Peyer's patch (tissue), 4 donors: ENCODE results near the gene E2F4. TPM values are rescaled to one million over a fixed set of nuclear protein-coding genes. Genes with fewer than 3 reads are reported as not detected.

Source experiments
- DNase-seq, 3 donors: peaks; one replicate each; pipeline ENCODE4 v3.0.0-alpha.2; 2017 to 2019
- H3K27ac ChIP-seq, 4 donors: fragments of 200-600 bp; sonication (generic); one replicate each; pipeline ENCODE4 v1.5.1; 2016 to 2019
- H3K27me3 ChIP-seq, 2 donors: fragments of 200-600 bp; sonication (generic); one replicate each; pipeline ENCODE4 v1.5.1; 2019
- H3K36me3 ChIP-seq, 3 donors: fragments of 200-600 bp; sonication (generic); one replicate each; pipeline ENCODE4 v1.5.1; 2016 to 2019
- H3K4me1 ChIP-seq, 4 donors: fragments of 200-600 bp; sonication (generic); one replicate each; pipeline ENCODE4 v1.5.1; 2016 to 2019
- H3K4me3 ChIP-seq, 4 donors: fragments of 200-600 bp; sonication (generic); 1 replicate in 3 of 4; 2 replicates in 1 of 4; pipeline ENCODE4 v1.5.1; 2016 to 2019; ENCODE audit warnings: mild to moderate bottlenecking in 1 of 4
- H3K9me3 ChIP-seq, 4 donors: fragments of 200-600 bp; sonication (generic); one replicate each; pipeline ENCODE4 v1.5.1; 2016 to 2019; ENCODE audit warnings: mild to moderate bottlenecking in 1 of 4
- CTCF ChIP-seq, 6 experiments: fragments of 450-650 bp in 4 of 6; fragments of 200-600 bp in 2 of 6; sonication (generic) in 1 of 6; IDR thresholded peaks; one replicate each; pipeline ENCODE4 v1.5.1; 2017 to 2019; ENCODE audit warnings: antibody characterized with exemption in 6 of 6, mild to moderate bottlenecking in 3 of 6, moderate library complexity in 1 of 6
- POLR2A ChIP-seq, 2 donors: fragments of 450-650 bp; IDR thresholded peaks; one replicate each; pipeline ENCODE4 v1.5.1; 2017; ENCODE audit warnings: antibody characterized with exemption in 2 of 2, mild to moderate bottlenecking in 2 of 2, moderate library complexity in 2 of 2
- total RNA-seq, 4 donors: library from RNA; depleted of rRNA; stranded (reverse); fragments of >200 nt; gene quantifications; one replicate each; pipeline ENCODE4 v1.1.0, GENCODE V29; 2016

The E2F4 gene
- total RNA-seq, 4 donors from 2014 or later = 122 to 182 (median 144) TPM

GRCh38 chr16:67245186-67245585, 53.2 kb downstream of the E2F4 start:
- H3K27ac ChIP-seq = peak overlapping the region; percentile 85 to 90 (median 88)
- TF ChIP-seq CTCF (IDR thresholded peaks at IDR 0.05) (no peak), POLR2A (IDR thresholded peaks at IDR 0.05) (no peak)
- no peaks in the 10 kb centered on the region for H3K36me3 ChIP-seq
- H3K4me3 ChIP-seq = peak overlapping the region in 1 of 4 donors; percentile 72
- no peaks in the 10 kb centered on the region for H3K9me3 ChIP-seq
- peaks cover 0 to 5% of the 10 kb centered on the region in 2 donors for H3K27me3 ChIP-seq
- peak in 1 of 3 donors; percentile 43 for DNase-seq
- peaks cover 10 to 76% (median 40%) of the 10 kb centered on the region in 4 donors for H3K4me1 ChIP-seq

- no peak for TF ChIP-seq POLR2A (IDR thresholded peaks at IDR 0.05)
- no peak for TF ChIP-seq CTCF (IDR thresholded peaks at IDR 0.05)
- Histone ChIP-seq H3K36me3 (no peaks in the 10 kb centered on the region), H3K4me1 (peaks cover 10 to 72% (median 40%) of the 10 kb centered on the region in 4 donors), H3K4me3 (peak overlapping the region; percentile 47 to 72 (median 66)), H3K9me3 (no peaks in the 10 kb centered on the region), H3K27me3 (peaks cover 0 to 5% of the 10 kb centered on the region in 2 donors), H3K27ac (peak overlapping the region; percentile 85 to 90 (median 88))
- DNase-seq = no peak
These were observed 53.7 kb downstream of the E2F4 start for GRCh38 chr16:67245674-67246080.

GRCh38 chr16:67246081-67246755, 54.3 kb downstream of the E2F4 start:
- Histone ChIP-seq H3K4me3 (peak overlapping the region; percentile 47 to 72 (median 66)), H3K27ac (peak overlapping the region; percentile 85 to 90 (median 88)), H3K9me3 (no peaks in the 10 kb centered on the region), H3K36me3 (no peaks in the 10 kb centered on the region), H3K27me3 (peaks cover 0 to 5% of the 10 kb centered on the region in 2 donors), H3K4me1 (peaks cover 6 to 67% (median 38%) of the 10 kb centered on the region in 4 donors)
- peak in 4 of 6 experiments; percentile 27 to 42 (median 34) for TF ChIP-seq CTCF (IDR thresholded peaks at IDR 0.05)
- no peak for TF ChIP-seq POLR2A (IDR thresholded peaks at IDR 0.05)
- DNase-seq = peak; percentile 70 to 82 (median 80)

- peak in 1 of 2 donors; percentile 66 for TF ChIP-seq POLR2A (IDR thresholded peaks at IDR 0.05)
- TF ChIP-seq CTCF (IDR thresholded peaks at IDR 0.05) = peak in 3 of 6 experiments; percentile 5 to 36 (median 23)
- Histone ChIP-seq H3K4me1 (peaks cover 5 to 61% (median 35%) of the 10 kb centered on the region in 4 donors), H3K4me3 (peak overlapping the region; percentile 47 to 72 (median 66)), H3K9me3 (no peaks in the 10 kb centered on the region), H3K27me3 (peaks cover 0 to 5% of the 10 kb centered on the region in 2 donors), H3K36me3 (no peaks in the 10 kb centered on the region), H3K27ac (peak overlapping the region; percentile 85 to 90 (median 88))
- peak; percentile 84 to 95 (median 94) for DNase-seq
These were observed 54.8 kb downstream of the E2F4 start for GRCh38 chr16:67246756-67247191.

- Histone ChIP-seq H3K36me3 (no peaks in the 10 kb centered on the region), H3K4me3 (peak within 1 kb of the TSS; percentile 47 to 72 (median 66)), H3K9me3 (no peaks in the 10 kb centered on the region), H3K4me1 (peaks cover 5 to 54% (median 35%) of the 10 kb centered on the region in 4 donors), H3K27ac (peak within 1 kb of the TSS; percentile 85 to 90 (median 88)), H3K27me3 (peaks cover 0 to 5% of the 10 kb centered on the region in 2 donors)
- no peak for TF ChIP-seq CTCF (IDR thresholded peaks at IDR 0.05)
- TF ChIP-seq POLR2A (IDR thresholded peaks at IDR 0.05) = peak; percentile 66 to 86
- peak; percentile 98 to 100 (median 99) for DNase-seq
These were observed 55.5 kb downstream of the E2F4 start, which contains the start of gene FHOD1 for GRCh38 chr16:67247192-67248072. Gene FHOD1, minus strand, starts transcription at chr16:67247481. Its CDS starts 71 bp downstream, at chr16:67247410.
